ENCODE data around the gene MOSPD3.

DNA sequence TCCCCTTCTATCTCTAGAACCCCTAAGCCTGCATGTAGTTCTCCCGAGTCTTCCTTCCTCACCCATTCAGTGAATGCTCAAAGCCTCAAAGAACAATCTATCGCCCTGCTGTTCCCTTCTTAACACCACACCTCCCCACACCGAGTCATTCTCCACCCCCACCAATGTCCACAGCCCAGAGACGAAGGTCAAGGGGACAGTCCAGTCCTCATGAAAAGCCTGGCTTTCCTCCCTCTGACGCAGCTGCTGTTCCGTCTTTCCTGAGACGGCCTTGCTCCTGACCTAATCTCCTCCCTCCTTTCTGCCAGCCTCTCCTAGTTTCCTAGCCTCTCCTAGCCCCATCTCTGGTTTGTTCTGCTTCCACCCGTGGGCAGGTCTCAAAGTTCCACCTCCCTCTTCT, 9.2 kb downstream of the MOSPD3 start:
- TF ChIP-seq CTCF (IDR thresholded peaks at IDR 0.05), result no peak
- TF ChIP-seq EP300 (IDR thresholded peaks at IDR 0.05), result no peak
- no peak for TF ChIP-seq POLR2A (IDR thresholded peaks at IDR 0.05)

Data from stomach (tissue), 4 donors.